HG03354 (cell line): ENCODE data around the gene BRI3.

ENCODE experiments used
- ATAC-seq: cut with Tn5 transposase; IDR thresholded peaks from one replicate; pipeline ENCODE4 v1.9.1; 2021; ENCODE audit warnings: mild to moderate bottlenecking; ENCODE audit not compliant: unreplicated experiment, poor library complexity, severe bottlenecking

Gene BRI3

DNA sequence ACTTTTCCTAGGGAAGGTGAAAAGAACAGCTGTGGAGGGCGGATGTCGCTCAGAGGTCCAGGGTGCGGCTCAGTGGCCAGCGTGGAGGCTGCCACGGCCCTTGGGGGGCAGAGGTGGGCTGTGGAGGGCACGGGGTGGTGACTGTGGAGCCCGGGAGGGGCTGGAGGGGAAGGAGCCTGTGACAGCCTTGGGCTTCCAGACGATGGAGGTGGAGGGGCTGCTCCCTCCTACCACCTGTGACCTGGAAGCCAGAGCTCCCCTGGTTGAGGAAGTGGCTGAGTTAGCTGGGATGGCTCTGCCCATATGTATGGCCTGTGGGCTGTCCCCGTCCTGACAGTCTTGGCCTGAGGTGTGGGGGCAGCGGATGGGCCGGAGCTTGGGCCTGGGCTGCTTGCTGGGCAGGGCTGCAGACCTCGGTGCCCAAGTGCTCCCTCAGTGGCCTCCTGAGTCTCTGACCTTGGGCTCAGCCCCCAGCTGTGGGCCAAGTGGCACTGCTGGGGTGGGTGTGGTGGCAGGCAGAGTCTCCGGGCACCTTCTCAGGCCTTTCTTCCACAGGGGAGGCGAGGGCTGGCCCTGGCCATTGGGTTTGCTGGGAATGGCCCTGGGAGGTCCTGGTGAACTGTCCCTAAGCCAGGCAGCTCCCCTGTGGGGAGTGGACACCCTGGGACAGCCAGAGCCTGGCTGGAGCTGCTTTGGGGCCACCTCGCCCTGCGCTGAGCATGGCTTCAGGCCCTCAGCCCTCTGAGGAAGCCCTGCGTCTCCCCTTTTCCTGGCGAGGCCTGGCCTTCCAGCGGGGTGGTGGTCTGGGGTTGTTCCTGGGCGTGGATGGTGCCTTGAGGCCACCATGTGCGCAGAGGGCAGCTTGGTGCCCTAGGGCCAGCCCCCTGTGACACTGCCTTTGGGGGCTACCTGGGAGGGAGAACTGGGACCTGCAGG, 3.9 kb downstream of the BRI3 start:
- ATAC-seq: no peak

DNA sequence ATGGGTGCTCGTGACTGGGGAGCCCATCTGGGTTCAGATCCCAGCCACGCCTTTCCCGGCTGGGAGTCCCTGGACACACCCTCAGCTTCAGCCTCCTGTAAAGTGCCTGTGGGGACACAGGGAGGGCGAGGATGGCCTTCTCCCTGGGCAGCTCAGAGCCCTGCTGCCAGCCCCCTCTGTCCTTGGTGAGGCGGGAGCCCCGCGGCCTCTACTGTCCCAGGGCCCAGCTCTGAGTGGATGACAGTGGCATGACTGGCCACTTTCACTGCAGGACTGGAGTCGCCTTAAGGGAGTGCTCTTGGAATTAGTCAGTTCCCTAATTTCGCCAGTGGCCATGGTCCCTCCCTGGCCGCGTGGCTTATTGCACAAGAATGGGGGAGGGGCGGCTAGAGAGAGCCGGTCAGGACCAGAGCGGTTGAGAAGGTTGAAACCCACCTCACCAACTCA, 4.6 kb downstream of the BRI3 start:
- no peak for ATAC-seq

DNA sequence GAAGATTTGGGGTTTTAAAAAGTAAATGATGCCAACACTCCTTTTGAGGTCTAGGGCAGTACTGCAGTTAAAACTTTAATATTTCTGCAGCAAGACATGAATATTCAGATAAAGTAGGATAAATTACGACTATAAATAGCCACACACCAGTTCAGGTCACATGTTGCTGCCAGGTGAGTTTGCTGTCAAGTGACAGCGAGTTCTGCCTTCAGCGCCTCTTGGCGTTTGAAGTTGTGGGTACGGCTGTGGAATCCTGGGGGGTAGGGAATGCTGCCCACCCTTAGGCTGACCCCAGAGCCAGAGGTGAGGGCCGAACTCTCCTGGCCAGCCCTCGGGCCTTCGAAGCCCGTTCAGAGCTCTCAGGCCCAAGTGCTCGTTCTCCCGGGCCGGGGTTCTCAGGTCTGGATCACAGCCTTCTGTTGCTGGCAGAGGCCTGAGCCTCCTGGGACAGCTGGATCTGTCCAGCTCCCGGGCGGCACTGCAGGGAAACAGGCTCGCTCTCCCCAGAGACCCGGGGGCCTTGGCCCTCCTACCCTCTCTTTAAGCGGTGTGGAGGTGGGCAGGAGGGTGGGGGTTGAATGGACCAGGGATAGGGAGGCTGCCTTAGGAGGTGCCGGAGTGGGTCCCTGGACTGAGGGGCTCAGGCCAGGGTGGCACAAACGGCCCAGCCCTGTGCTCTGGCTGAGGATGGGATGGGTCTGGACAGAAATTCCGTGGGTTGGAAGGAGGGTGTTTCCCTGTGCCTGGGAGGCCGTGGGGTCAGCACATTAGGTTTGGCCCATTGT, 5.4 kb downstream of the BRI3 start:
- ATAC-seq: no peak

DNA sequence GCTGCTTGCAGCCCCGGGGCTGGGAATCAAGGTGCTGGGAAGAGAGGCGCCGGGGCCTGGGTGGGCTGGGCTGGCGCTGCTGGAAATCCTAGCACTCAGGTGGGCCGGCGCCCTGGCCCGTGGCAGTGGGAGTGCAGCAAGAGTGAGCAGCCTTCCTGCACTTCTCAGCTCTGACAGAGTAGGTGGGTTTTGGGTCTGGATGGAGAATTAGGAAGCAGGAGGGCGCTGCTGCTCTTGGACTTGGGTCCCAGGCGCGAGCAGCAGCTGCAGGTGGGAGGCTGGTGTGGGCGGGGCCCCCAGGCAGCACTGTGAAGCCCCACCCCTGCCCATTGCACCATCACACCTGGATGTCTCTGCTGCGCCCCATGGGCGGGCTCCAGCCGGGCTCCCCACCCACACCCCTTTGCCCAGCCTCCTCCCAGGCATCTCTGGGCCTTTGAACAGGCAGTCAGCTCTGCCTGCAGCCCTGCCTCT, 6.0 kb downstream of the BRI3 start:
- ATAC-seq: no peak

DNA sequence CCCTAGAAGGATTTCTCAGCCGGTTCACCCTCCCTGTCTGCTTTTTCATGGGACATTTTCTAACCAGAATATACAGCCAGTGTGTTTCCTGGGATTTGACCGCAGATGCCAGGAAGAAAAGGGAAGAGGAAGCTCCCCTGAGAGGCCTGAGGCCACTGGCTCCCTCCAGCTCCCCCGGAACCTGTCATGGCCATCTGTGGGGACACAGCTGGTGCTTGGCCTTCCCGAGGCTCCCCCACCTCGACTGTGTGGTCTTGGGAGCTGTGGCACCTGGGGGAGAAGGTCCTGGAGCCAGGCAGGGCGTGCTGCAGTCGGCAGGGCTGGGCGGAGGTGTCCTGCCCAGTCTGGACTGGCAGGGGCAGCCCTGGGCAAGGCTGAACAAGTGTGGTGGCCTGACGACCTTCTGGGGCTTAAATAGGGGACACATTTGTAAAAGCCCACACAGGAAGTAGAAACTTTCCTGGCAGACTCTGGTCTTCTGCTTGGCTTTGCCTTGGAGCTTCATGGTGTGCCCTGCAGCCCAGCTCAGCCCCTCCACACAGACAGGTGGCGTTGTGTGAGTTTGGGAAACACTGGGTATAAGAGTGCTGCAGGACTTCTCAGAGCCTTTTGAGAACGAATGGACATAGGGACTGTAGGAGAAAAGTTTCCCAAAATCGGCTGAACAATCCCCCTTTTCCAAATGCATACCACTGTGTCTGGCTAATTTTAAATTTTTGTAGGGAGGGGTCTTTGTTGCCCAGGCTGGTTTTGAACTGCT, 6.8 kb downstream of the BRI3 start:
- no peak for ATAC-seq

DNA sequence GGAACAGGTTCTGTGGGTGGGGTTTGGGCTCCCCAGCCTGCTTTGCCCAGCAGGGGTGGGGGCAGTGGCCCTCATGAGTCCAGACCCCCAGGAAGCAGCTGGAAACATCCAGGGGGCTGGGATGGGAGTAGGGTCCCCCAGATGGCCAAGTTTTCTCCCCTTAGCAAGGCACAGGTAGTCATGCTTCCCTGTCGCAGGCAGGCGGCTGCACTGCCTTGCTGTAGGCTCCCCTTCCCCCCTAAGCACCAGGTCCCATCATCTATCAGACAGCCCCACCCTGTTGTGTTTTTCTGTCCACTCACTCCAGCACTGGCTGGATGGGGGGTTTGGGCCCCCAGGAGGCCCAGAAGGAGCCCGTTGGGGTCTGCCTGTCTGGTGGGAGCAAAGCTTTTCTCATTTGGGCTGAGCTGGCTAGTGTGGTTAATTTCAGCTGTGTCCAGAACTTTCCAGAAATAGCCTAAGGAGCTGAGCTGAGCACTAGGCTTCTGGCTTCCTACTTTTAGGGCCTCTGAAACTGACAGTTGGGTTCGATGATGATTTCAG, 7.9 kb downstream of the BRI3 start:
- no peak for ATAC-seq

DNA sequence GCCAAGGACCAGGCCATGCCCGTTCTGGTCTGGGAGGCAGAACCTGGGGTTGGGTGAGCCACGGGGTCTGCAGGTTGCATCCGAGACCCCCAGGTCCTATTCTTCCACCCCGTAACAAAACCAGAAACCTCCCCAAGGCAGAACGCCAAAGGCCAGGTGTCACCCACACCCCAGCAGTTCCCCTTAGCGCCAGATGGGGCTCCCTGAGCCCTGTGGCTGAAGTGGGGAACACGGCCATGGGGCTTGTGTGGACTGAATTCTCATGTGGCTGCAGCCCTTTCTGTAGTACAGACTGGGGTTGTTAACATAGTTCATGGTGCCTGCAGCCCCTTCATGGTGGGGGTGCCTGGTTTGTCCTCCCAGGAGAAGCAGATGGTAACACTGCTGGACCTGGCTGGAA, 10.2 kb downstream of the BRI3 start:
- ATAC-seq: no peak

DNA sequence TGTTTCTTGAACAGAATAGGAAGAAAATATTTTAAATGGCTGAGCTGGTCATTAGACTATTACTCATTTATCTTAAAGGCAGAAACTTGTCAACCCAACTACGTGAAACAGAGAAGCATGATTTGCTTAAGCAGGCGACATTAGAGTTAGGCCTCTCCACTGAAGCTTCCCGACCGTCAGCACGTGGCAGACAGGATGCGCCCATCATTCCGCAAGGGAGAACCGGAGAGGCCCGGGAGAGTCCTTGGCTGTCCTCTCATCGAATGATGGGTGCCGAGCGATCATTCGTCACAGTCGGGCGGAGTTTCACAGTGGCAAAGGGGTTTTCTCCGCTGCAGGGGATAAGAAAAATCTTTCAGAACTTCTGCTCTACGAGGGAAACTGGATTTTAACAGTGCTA, 11.8 kb downstream of the BRI3 start:
- ATAC-seq: no peak

DNA sequence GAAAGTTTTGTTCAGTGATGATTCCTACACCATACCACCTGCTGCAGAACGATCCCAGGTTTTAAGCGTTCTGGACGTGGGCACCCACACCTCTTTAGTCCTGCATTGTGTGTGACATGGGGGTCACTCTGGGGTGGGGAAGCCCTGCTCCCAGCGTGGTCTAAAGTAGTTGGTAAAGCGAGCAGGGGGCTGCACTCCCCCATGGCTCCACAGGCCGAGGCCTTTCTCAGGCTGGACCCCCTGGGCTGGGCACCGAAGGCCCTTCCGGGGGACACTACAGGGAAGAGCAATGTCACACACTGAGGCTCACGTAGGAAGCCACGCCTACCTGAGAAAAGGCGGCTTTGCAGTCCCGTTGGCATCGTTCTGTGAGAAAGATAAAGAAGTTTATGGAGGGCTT, 12.3 kb downstream of the BRI3 start:
- no peak for ATAC-seq

DNA sequence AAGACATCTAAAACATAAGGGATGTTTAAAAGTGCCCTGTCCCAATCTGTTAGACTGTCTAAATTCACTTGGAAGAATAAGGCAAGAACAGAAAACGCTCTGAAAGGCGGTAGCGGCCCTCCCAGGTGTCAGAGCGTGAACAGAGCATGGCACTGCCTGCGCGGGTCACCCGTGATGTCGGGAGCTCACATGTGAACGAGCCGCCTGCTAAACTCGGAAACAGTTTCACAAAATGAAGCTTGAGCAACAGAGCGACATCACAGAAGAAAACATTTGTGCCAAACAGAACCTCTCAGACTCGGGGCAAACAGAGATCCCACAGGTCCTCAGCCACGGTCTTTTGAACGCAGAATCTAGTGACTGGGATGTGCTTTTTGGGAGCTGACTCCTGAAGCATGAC, 12.8 kb downstream of the BRI3 start:
- no peak for ATAC-seq

DNA sequence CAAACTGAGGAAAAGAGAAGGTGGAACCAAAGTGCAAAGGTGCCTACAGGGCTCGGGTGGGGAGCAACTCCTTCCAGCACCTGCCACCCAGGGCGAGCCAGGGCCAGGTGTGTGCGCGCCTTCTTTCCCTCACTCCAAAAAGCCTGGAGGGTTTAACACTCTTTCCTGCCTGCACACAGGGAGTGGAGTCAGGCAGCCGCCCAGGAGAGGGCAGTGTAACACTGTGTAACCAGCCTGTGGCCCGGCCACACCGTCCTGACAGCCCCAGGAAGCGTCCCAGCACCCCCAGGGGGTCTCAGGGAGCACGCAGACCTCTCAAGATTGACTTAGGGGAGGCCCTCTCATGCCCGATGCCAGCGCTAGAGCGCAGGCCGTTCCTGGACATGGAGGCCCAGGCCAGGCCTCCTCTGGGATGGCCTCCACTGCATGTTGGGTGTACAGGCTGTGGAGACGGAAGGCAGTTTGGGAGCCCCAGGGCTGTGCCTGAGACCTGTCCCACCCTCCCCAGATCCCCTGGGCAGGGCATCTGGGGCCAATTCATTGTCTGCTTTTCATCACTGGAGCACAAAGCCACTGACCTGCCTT, 13.4 kb downstream of the BRI3 start:
- peak; percentile 72 for ATAC-seq

DNA sequence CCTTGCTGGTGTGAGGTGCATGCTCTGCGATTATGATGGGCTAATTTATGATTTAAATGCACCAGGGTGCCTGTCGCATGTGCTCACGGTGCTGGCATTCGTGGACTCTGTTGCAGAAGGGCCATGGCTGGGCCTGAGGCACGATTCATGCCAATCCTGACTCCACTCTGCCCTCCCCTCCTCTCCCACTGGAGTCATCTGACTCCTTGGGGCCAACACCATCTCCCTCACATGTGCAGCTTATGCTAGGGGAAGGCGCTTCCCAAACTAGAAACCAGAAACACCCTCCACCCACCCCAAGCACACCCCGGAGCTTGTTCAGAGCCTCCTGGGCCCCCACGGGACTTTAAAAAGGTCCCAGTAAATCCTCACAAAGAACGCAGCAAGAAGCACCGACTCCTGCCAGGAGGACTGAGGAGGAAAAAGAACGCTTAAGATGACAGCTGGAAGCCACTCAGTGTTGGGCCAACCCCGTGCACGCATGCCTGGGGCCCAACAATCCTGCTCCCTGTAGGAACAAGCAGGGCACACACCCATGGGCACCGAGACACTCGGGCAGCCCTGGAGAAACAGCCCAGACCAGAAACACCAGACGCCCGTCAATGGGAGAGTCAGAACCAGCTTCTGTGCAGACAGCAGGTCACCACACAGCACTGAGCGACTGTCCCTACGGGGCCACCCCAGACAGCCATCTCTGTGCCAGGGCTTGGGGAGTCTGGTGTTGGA, 14.1 kb downstream of the BRI3 start:
- ATAC-seq: no peak

DNA sequence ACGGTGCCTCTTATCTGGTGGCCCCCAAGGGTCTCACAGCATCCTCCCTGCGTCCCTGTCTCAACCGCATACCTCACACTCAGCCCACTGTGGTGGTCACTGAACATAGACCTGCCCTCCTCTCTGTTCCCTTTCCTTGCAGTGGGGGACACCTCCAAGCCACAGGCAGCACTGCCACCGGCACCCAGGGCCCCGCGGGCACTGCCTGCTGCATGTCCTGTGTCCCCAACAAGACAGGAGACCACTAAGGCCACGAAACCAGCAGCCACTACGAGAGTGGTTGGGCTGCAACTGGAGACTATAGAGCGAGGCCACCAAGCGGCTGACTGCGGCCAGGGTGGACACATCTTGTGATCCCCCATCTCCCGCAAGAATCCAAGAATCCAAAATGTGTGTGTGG, 15.3 kb downstream of the BRI3 start:
- ATAC-seq: no peak

DNA sequence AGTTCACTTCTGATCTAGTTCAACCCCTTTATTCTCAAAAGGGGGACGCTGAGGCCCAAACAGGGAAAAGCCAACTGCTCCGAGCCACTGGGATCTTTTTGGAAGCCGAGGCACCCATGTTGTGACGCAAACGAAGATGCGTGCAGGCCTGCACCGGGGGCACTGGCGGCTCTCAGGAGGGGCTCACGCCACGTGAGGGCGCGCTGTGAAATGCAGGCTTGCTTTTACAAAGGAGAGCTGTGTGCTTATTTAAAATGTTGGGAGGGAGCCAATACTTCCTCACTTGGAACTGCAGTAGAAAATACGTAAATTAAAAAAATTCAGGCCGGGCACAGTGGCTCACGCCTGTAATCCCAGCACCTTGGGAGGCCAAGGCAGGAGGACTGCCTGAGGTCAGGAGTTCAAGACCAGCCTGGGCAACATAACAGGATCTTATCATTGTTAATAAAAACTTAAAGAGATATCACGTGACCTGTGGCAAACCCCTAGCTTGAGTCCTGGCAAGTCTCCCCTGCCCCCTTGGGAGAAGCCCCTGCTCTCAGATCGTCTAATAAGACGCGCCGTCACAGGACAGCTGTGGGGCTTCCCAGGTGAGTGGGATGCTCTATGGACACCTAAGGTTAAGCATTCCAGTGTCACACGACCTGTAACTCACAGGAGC, 16.3 kb downstream of the BRI3 start:
- ATAC-seq: no peak

DNA sequence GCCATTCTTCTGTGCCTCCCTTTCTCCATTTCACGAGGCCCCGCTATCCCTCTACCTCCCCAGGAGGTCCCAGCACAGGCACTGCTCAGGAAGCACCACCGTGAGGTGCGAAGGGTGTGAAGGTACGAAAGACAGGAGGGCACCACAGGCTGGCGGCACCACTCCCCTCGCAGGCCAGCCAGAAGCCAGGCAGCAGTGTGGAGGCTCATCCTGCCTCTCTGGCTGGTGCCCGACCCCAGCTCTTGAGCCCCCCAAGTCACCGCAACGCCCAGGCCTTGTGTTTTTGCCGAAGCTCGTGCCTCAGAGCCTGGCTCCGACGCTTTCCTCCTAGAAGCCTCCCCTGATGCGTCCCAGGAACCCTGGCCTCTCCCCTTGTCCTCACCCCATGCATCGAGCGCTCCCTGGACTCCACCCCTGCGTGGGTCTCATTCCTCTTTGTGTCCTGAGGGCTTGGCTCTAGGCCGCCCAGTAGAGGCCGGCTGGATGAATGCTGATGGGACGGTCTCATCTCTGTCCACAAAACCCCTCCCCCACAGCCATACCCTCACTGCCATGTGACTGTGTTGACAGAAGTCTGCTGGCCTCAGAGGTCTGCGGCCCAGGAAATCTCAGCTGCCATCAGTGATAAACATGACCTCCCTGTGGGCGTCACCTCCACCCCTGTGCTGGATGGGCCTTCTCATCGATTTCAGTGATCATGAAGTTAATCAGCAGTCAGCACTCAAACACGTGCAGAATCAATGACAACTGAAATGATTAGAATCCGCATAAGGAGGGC, 19.3 kb downstream of the BRI3 start:
- ATAC-seq: no peak

DNA sequence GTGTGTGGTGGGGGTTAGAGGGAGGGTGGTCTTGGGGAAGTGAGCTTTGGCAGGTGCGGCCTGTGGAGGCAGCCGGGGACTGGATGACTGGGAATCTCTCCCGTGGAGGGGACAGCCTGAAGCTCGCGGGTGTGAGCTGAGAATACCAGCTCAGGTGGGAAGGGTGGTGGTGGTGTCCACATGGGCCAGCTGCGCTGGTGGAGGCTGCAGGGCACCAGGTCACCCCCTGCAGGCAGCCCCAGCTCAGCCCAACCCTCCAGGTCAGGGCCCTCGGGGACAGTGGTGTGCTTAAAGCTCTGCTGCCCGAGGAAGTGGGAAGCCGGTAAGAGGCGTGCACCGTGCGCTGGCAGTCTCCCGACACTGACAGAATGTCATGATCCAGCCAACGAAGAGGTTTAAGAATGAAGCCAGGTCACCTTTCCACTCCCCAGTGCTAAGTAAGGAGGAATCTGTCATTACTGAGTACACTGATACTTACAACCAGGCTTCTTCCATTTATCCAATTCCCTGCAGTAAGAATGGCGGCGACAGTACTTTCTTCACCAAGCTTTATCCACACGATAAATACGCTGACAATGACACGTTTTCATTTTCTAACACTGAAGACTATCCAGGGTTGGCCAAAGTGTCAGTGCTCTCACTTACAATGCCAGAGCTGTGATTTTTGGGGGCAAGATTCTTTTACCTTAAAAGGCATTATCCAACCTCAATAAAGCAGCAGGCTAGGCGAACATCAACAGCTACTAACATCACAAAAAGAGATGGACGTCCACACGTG, 20.4 kb downstream of the BRI3 start:
- ATAC-seq: no peak
